ENCODE data around the gene APOB.

The APOB gene

DNA sequence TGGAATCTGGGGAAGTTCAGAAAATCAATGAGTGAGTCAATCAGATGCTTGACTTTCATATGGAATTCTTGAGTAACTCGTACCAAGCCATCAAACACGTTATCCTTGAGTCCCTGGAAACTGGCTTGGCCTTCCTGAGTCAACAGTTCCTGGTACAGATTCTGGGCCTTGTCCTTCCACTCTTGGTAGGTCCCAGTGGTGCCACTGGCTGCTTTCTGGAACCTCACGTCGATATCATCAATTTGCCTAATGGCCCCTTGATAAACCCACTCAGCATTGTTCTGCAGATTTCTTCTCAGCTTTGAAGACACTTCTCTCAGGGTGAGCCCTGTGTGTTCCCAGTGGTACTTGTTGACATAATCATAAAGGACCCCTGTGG, 41.1 kb downstream of the APOB start:
- DNase-seq (ENCODE audit: low read depth in 2 of 2): no peak

- no peak for DNase-seq (ENCODE audit: low read depth in 2 of 2)
Measured at GRCh38 chr2:21001988-21002813, 41.7 kb downstream of the APOB start.

- DNase-seq (ENCODE audit: low read depth in 2 of 2): no peak
Measured at GRCh38 chr2:21001225-21001946, 42.5 kb downstream of the APOB start.

DNA sequence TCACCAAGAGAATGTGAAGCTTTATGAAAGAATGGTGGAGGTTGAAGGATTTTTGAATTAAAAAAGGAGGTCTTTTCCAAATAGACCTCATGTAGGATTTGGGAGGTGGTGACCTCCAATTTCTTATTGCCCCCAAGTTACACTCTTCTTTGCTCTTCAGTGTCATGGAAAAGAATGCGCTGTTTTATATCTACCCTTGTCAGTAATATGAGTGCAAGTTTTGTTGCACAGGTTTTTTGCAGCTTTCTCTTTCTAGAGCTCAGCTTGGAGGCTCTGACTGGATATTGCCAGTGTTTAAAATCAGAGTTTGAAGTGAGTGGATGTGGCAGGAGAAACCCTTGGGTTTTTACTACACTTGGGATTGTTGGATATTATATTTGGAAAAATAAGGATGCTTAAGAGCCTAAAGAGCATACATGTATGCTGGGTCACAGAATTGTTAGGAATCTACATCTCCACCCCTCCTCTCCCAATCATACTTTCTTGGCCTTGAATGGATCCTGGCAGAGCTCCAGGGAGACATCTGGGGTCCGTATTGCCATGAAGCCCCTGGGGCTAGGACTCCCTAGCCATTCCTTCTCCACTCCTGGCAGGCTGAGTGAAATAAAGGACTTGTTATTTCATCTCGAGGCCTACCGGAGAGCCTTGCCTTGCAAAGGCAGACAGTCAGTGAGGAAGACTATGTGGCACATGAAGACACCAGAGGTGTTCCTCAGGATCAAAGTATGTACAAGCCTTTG, 43.8 kb downstream of the APOB start:
- DNase-seq (ENCODE audit: low read depth in 2 of 2): no peak

- no peak for DNase-seq (ENCODE audit: low read depth in 2 of 2)
Measured at GRCh38 chr2:20998972-20999905, 44.6 kb downstream of the APOB start.

DNA sequence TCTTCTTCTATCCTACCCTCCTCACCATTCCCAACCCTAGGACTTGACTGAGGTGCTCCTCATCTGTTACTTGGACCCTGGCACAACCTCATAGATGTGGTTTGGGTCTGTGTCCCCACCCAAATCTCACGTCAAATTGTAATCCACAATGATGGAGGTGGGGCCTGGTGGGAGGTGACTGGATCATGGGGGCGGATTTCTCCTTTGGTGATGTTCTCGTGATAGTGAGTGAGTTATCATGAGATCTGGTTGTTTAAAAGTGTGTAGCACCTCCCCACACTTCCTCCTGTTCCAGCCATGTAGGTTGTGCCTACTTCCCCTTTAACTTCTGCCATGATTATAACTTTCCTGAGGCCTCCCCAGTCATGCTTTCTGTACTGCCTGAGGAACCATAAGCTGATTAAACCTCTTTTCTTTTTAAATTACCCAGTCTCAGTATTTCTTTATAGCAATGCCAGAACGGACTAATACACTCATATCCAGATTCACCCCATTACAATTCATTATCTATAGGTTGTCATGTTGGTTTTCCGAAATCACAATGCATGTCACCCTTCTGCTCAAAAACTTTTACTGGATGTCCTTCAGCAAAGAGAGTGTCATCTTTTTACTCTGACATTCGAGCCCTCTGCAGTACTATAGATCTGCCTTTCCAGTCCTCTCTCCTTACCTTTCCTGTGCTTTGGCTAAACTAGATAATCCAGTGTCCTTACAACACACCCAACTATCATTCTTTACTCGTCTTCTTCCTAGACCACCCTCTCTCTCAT, 45.7 kb downstream of the APOB start:
- DNase-seq (ENCODE audit: low read depth in 2 of 2): no peak

DNA sequence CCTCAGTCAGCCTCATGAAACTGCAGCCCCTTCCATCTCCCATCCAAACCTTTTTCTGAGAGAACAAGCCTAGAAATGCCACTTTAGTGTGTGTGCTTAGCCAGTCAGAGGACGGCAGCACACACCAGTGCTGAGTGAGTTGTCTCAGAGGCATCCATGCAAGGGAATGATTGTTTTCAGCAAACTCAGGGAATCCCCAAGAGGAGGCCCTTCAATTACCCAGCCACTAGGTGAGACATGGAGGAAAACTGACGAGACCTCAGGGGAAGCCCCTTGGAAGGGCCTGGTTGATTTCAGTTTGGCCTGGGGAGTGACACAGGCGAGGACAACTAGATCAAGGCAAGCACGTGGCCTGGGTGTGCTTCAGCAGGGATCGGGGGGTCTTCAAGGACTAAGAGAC, 49.7 kb downstream of the APOB start:
- no peak for DNase-seq (ENCODE audit: low read depth in 2 of 2)

DNA sequence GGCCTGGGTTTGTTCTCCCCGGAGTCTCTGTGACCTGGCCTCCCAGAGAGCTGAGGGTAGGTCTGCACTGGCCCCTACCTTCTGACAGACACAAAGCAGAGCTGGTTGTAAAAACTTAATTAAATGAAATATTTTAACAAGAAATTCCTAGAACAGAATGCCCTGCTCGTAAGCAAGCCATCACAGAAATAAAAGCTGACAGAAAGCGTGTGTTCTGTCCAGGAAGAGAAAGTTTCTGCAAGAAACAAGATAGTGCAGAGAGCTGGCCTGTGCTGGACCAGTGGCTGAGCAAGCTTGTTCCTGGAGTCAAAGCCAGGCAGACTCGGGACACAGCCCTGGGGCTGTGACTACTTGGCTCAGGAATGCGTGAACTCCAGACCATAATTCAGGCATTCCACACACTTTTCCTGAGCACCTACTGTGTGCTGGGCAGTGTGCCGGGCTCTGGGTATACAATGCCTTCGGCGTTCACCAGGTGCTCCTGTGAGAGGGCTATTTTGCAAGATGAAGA, 51.6 kb downstream of the APOB start:
- DNase-seq (ENCODE audit: low read depth in 2 of 2): no peak

DNA sequence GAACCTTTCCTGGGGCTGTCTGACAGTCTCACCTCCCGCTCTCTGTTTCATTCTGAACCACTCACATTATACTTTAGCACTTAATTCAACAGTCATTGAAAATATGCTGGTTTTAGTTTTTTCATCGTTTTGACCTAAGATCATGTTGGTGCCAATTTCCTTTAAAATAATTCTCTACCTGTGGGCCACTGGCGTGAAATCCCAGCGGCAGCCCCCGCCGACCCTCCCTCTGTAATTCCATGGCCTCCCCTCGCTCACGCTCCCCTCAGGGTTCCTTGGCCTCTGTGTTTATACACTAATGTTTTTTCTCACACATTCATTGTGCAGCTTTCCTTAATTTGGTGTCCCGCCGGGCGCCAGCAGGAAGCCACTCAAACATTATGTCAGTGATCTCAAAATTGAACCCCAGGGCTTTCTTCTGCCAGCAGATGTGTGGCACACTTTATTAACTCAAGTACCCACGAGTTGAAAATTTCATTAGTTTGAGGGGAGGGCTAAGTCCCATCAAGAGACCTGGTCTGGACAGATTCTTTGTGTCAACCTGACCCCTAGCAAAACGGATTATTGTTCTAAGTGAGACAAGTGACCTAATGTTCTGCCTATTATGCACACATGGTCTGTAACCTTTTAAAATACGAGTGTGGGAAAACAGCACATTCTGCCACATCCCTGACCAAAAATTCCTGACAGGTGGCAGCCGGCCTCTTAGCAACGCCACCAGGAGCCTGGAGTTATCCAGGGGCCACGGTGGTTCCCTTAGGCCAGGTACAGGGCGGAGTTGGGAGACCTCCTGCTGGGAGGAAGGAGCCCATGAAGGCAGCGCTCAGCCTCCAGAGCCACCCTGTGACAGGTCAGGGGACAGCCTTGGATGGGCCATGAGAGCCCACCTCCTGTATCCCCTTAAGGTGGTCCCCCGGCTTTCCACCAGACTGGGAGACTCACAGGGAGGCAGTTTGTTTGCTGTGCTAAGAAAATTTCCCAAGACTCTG, 53.1 kb downstream of the APOB start:
- DNase-seq (ENCODE audit: low read depth in 2 of 2): no peak

GRCh38 chr2:20989404-20989803, 54.5 kb downstream of the APOB start:
- DNase-seq (ENCODE audit: low read depth in 2 of 2): no peak

- DNase-seq (ENCODE audit: low read depth in 2 of 2): no peak
Measured at GRCh38 chr2:20988905-20989304, 55.0 kb downstream of the APOB start.

- DNase-seq (ENCODE audit: low read depth in 2 of 2): no peak
Measured at GRCh38 chr2:20986024-20986939, 57.6 kb downstream of the APOB start.

DNA sequence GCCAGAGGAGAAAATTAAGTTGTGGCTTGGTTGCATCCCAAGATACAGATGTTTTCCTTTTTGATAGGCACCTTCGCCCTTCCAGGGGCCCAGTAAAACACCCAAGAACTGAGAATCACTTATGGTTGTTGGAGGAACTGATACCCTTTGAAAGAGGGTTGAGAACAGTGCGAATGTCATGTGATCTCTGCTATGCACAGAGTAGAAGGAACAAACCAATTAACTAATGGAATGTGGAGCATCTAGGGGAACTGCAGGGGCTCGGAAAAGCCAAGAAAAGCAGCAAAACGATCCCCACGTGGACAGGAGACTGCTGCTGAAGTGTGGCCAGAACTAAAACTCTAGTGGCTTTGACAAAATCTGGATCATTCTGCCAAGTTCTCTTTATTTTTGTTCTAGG, 58.8 kb downstream of the APOB start:
- DNase-seq (ENCODE audit: low read depth in 2 of 2): no peak

DNA sequence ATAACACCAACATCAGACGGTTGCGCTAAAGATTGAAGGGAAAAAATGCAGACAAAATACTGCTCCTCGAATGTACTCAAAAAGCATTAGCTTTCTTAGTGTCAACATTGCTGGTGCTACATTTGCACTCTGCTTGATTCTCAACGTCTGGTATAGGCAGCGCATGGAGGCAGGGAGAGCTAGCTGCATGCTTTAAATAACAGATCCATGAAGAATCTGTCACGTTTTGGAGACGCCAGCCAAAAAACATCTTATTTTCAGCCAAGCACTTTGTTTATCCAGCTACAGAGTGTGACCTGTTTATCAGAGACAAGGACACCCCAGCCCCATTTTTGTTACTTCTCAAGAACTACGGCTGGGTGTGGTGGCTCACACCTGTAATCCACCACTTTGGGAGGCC, 59.5 kb downstream of the APOB start:
- no peak for DNase-seq (ENCODE audit: low read depth in 2 of 2)

DNA sequence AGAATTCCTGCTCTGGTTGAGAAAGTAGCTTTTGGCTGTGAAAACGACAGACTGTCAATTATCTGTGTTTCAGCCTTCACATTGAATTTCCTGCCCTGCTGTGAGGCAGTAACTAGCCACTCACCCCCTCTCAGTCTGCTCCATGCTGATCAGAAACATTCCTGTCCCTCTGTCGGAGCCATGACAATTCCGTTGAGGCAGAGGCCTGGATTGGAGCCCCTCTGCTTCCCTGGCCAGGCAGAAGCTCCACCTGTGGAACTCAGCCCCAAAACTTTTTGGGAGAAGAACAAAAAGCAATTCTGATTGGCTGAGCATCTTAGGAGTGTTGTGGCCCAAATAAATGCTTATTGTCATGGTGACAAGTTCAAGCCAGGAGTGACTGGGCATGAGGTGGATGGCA, 60.0 kb downstream of the APOB start:
- DNase-seq (ENCODE audit: low read depth in 2 of 2): no peak

- no peak for DNase-seq (ENCODE audit: low read depth in 2 of 2)
Measured at GRCh38 chr2:20982861-20983260, 61.0 kb downstream of the APOB start.

DNA sequence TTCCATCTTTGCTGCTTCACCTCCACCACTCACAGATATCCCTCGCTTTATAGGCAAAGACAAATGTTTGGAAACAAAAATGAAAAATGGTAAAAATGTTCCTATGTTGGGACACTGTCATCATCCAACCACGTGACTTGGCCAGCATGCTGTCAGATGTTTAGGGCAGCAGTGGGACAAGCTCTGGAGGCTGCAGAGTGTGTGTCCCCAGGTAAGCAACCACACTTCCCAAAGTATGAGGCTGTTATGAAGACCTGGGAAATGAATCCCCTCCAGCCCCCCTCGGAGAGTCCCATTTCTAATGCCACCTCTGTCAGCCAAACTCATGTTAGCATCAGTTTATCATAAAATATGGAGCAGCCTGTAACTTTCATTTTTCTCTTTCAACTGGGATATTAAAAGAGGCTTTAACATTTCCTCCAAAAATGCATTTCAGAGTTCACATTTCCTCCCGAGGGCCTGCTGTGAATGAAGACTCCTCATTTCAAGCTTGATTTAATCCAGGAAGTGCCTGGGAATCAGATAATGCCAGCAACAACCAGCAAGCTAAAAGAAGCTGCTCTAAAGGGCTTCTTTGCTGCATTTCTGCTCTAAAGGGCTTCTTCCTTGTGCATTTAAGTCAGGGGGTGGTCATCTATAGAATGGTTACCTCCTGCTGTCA, 66.2 kb downstream of the APOB start:
- no peak for DNase-seq (ENCODE audit: low read depth in 2 of 2)

- DNase-seq (ENCODE audit: low read depth in 2 of 2): no peak
Measured at GRCh38 chr2:20976527-20976926, 67.3 kb downstream of the APOB start.

All from stimulated activated CD4-positive, alpha-beta T cell treated with anti-CD3 and anti-CD28 coated beads, Interleukin-1b, Interleukin-23, amount 100 ng/mL, for 4 hours (primary cell).